Measurements from ENCODE around the gene TMEM200A.

- no peak for TF ChIP-seq CTCF (IDR thresholded peaks at IDR 0.05)
- TF ChIP-seq POLR2AphosphoS5 (IDR thresholded peaks at IDR 0.05; ENCODE audit: low read depth, low read length) = no peak
- TF ChIP-seq REST (IDR thresholded peaks at IDR 0.05; ENCODE audit: insufficient read depth in 1 of 2, low read depth in 2 of 2, low read length in 1 of 2) = no peak
These were observed 8.2 kb downstream of the TMEM200A start for GRCh38 chr6:130373992-130374391.

Measured in Panc1 (cell line).